Suprapubic skin (tissue), 4 donors: ENCODE measurements around the gene MTMR12. TPM values are rescaled to one million over a fixed set of nuclear protein-coding genes. Genes with fewer than 3 reads are reported as not detected.

Source experiments
- DNase-seq, 2 donors: peaks; one replicate each; pipeline ENCODE4 v3.0.0-alpha.2; 2019; ENCODE audit warnings: low spot score in 2 of 2
- H3K27ac ChIP-seq: fragments of 200-600 bp; sonication (generic); one replicate; pipeline ENCODE4 v1.5.1; 2019
- H3K27me3 ChIP-seq: fragments of 200-600 bp; sonication (generic); one replicate; pipeline ENCODE4 v1.5.1; 2019
- H3K36me3 ChIP-seq: fragments of 200-600 bp; sonication (generic); one replicate; pipeline ENCODE4 v1.5.1; 2019
- H3K4me1 ChIP-seq: fragments of 200-600 bp; sonication (generic); one replicate; pipeline ENCODE4 v1.5.1; 2019
- H3K4me3 ChIP-seq: fragments of 200-600 bp; sonication (generic); one replicate; pipeline ENCODE4 v1.5.1; 2019; ENCODE audit warnings: mild to moderate bottlenecking
- H3K9me3 ChIP-seq: fragments of 200-600 bp; sonication (generic); one replicate; pipeline ENCODE4 v1.5.1; 2019
- EP300 ChIP-seq: sonication (generic); formaldehyde crosslinking; IDR thresholded peaks from one replicate; pipeline ENCODE4 v1.6.1; 2017; ENCODE audit warnings: antibody characterized with exemption
- POLR2A ChIP-seq, 2 donors: fragments of 450-650 bp; IDR thresholded peaks; one replicate each; pipeline ENCODE4 v1.6.1; 2017; ENCODE audit warnings: antibody characterized with exemption in 2 of 2, mild to moderate bottlenecking in 2 of 2, moderate library complexity in 2 of 2
- POLR2AphosphoS5 ChIP-seq, 3 donors: sonication (generic); formaldehyde crosslinking; IDR thresholded peaks; one replicate each; pipeline ENCODE4 v1.6.1; 2017; ENCODE audit warnings: antibody characterized with exemption in 3 of 3
- WGBS: methylation state at CpG from one replicate; pipeline ENCODE4 v1.1.5; 2018; 5-methylcytosine and 5-hydroxymethylcytosine counted together
- total RNA-seq, 4 donors: library from RNA; depleted of rRNA; stranded (reverse); fragments of >200 nt; gene quantifications; one replicate each; pipeline ENCODE4 v1.1.0, GENCODE V29; 2016
- TF ChIP-seq, protein P1 (sequence below), 2 donors: fragments of 200-600 bp in 1 of 2; fragments of 450-650 bp in 1 of 2; sonication (generic) in 1 of 2; IDR thresholded peaks; one replicate each; pipeline ENCODE4 v1.5.1; 2016 to 2019; ENCODE audit warnings: antibody characterized with exemption in 2 of 2, mild to moderate bottlenecking in 1 of 2, moderate library complexity in 1 of 2

Gene MTMR12
- total RNA-seq, 4 donors from 2014 or later, result 28.1 to 43.6 (median 40.6) TPM

GRCh38 chr5:32304622-32305021 is 8.1 kb downstream of the MTMR12 start:
- no peak overlapping the region for H3K27ac ChIP-seq

GRCh38 chr5:32303755-32304120 is 9.0 kb downstream of the MTMR12 start:
- H3K36me3 ChIP-seq, result peaks cover 3% of the 10 kb centered on the region
- no peak overlapping the region for H3K4me3 ChIP-seq
- WGBS, result 93% methylated on average over 6 of the region's 6 CpGs
- H3K27me3 ChIP-seq, result no peaks in the 10 kb centered on the region
- DNase-seq, result no peak
- H3K9me3 ChIP-seq, result no peaks in the 10 kb centered on the region
- no peak overlapping the region for H3K27ac ChIP-seq
- TF ChIP-seq POLR2AphosphoS5 (IDR thresholded peaks at IDR 0.05), result no peak
- TF ChIP-seq, protein P1, sequence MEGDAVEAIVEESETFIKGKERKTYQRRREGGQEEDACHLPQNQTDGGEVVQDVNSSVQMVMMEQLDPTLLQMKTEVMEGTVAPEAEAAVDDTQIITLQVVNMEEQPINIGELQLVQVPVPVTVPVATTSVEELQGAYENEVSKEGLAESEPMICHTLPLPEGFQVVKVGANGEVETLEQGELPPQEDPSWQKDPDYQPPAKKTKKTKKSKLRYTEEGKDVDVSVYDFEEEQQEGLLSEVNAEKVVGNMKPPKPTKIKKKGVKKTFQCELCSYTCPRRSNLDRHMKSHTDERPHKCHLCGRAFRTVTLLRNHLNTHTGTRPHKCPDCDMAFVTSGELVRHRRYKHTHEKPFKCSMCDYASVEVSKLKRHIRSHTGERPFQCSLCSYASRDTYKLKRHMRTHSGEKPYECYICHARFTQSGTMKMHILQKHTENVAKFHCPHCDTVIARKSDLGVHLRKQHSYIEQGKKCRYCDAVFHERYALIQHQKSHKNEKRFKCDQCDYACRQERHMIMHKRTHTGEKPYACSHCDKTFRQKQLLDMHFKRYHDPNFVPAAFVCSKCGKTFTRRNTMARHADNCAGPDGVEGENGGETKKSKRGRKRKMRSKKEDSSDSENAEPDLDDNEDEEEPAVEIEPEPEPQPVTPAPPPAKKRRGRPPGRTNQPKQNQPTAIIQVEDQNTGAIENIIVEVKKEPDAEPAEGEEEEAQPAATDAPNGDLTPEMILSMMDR (IDR thresholded peaks at IDR 0.05), result no peak
- TF ChIP-seq POLR2A (IDR thresholded peaks at IDR 0.05), result no peak
- TF ChIP-seq EP300, result no peak
- peaks cover 18% of the 10 kb centered on the region for H3K4me1 ChIP-seq

More at GRCh38 chr5:32304622-32305021, 8.1 kb downstream of the MTMR12 start:
- peaks cover 3% of the 10 kb centered on the region for H3K36me3 ChIP-seq
- no peak overlapping the region for H3K4me3 ChIP-seq
- no peak for DNase-seq
- no peaks in the 10 kb centered on the region for H3K9me3 ChIP-seq
- 72% methylated on average over 5 of the region's 5 CpGs for WGBS
- H3K4me1 ChIP-seq, result peaks cover 25% of the 10 kb centered on the region
- no peak for TF ChIP-seq POLR2AphosphoS5 (IDR thresholded peaks at IDR 0.05)
- TF ChIP-seq, protein P1 (IDR thresholded peaks at IDR 0.05), result no peak
- no peaks in the 10 kb centered on the region for H3K27me3 ChIP-seq

DNA sequence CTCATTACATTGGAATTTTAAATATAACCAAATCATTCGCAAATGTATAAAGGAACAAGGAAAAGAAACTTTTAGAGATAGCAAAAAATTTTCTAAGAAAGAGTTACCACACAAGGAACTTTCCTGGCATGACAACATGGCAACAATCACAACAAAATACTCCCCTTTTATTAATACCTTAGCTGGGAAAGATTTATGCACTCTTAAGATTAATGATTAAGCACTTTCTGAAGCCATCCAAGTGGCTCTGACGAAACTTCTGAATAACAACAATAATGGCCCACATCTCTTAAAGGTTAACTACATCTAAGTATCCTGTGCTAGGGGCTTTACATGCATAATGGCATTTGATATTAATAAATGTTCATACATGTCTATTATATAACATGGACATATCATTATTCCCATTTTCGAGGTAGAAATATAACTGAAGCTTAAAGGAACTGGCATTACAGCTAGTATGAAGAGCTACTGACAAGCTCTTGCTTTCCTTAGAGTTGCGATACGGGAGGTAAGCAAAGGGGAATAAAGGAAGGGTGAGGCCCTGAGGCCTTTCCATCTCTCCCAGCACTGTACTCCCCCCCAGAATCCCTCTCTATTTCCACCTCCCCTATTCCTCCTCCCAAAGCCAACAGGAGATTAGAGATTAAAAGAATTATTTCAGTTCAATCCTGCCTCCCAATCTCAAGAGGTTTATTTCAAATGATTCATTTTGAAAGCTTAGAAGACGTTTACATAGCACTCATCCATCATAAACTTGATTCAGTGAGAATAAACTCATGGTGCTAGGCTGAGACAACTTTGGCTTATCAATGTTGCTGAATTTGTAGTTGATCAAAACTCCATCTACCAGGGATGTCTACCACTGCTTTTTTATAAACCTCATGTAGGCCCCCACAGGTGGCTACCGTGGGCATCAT is 9.6 kb downstream of the MTMR12 start:
- Histone ChIP-seq H3K36me3 (peaks cover 3% of the 10 kb centered on the region), H3K4me3 (no peak overlapping the region), H3K4me1 (peaks cover 17% of the 10 kb centered on the region), H3K27me3 (no peaks in the 10 kb centered on the region), H3K9me3 (no peaks in the 10 kb centered on the region), H3K27ac (no peak overlapping the region)
- 70% methylated on average over 7 of the region's 7 CpGs for WGBS
- no peak for DNase-seq
- TF ChIP-seq EP300 (no peak), POLR2A (IDR thresholded peaks at IDR 0.05) (no peak), POLR2AphosphoS5 (IDR thresholded peaks at IDR 0.05) (no peak)
- TF ChIP-seq, protein P1 (IDR thresholded peaks at IDR 0.05), result no peak

DNA sequence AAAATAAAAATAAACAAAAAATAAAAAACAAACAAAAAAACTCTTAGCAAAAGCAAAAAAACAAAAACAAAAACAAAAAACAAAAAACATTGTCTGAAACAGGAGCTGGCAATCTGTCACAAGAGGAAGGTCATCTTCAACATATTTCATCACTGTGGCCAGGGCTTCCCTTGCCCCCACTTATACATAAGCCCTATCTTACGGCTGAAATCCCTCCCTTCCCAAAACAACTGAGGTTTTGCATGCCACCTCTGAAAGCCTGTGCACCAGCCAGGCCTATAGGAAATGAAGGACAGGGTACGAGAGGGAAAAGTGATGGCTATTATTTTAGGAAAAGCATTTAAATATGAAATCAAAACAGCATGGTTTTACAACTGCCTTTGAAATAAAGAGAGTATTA is 10.8 kb downstream of the MTMR12 start:
- TF ChIP-seq POLR2AphosphoS5 (IDR thresholded peaks at IDR 0.05) (no peak), EP300 (no peak), POLR2A (IDR thresholded peaks at IDR 0.05) (no peak)
- TF ChIP-seq, protein P1 (IDR thresholded peaks at IDR 0.05), result no peak
- Histone ChIP-seq H3K27ac (no peak overlapping the region), H3K4me3 (no peak overlapping the region), H3K9me3 (no peaks in the 10 kb centered on the region), H3K4me1 (peaks cover 22% of the 10 kb centered on the region), H3K27me3 (no peaks in the 10 kb centered on the region), H3K36me3 (peaks cover 3% of the 10 kb centered on the region)
- 90% methylated on average over 2 of the region's 2 CpGs for WGBS
- no peak for DNase-seq

- no peaks in the 10 kb centered on the region for H3K9me3 ChIP-seq
- H3K27ac ChIP-seq, result no peak overlapping the region
- H3K27me3 ChIP-seq, result no peaks in the 10 kb centered on the region
- no peak overlapping the region for H3K4me3 ChIP-seq
- TF ChIP-seq POLR2AphosphoS5 (IDR thresholded peaks at IDR 0.05), result no peak
- no peak for TF ChIP-seq EP300
- no peak for TF ChIP-seq POLR2A (IDR thresholded peaks at IDR 0.05)
- TF ChIP-seq, protein P1 (IDR thresholded peaks at IDR 0.05), result no peak
- no peak for DNase-seq
- peaks cover 17% of the 10 kb centered on the region for H3K36me3 ChIP-seq
- 95% methylated on average over 4 of the region's 4 CpGs for WGBS
- H3K4me1 ChIP-seq, result peaks cover 18% of the 10 kb centered on the region
Observed at GRCh38 chr5:32299059-32299677, 13.6 kb downstream of the MTMR12 start.
